GM21526 (cell line): Measurements from ENCODE around the gene CNN3.

Source experiments
- ATAC-seq: cut with Tn5 transposase; IDR thresholded peaks from one replicate; pipeline ENCODE4 v1.9.1; 2021; ENCODE audit warnings: moderate library complexity; ENCODE audit not compliant: unreplicated experiment, low FRiP score

The CNN3 gene

GRCh38 chr1:94925561-94926125, 1.3 kb downstream of the CNN3 start:
- ATAC-seq: no peak

GRCh38 chr1:94925004-94925403, 1.9 kb downstream of the CNN3 start:
- ATAC-seq: no peak

GRCh38 chr1:94922761-94923331, 4.1 kb downstream of the CNN3 start:
- ATAC-seq: no peak

- no peak for ATAC-seq
Measured at GRCh38 chr1:94921977-94922376, 4.9 kb downstream of the CNN3 start.

- no peak for ATAC-seq
Measured at GRCh38 chr1:94920061-94920460, 6.8 kb downstream of the CNN3 start.

GRCh38 chr1:94919241-94920030, 7.5 kb downstream of the CNN3 start:
- no peak for ATAC-seq

GRCh38 chr1:94917251-94917650, 9.7 kb downstream of the CNN3 start:
- ATAC-seq: no peak

GRCh38 chr1:94912263-94913184, 14.4 kb downstream of the CNN3 start:
- no peak for ATAC-seq

- no peak for ATAC-seq
Measured at GRCh38 chr1:94909486-94909885, 17.4 kb downstream of the CNN3 start.

GRCh38 chr1:94908965-94909364, 17.9 kb downstream of the CNN3 start:
- ATAC-seq: no peak

GRCh38 chr1:94908190-94908589, 18.7 kb downstream of the CNN3 start:
- no peak for ATAC-seq

- no peak for ATAC-seq
Measured at GRCh38 chr1:94907136-94907535, 19.8 kb downstream of the CNN3 start.

GRCh38 chr1:94906382-94906781, 20.5 kb downstream of the CNN3 start:
- ATAC-seq: no peak

GRCh38 chr1:94905207-94905606, 21.7 kb downstream of the CNN3 start:
- ATAC-seq: no peak

GRCh38 chr1:94903280-94904009, 23.5 kb downstream of the CNN3 start:
- ATAC-seq: no peak

- ATAC-seq: no peak
Measured at GRCh38 chr1:94901841-94902240, 25.1 kb downstream of the CNN3 start.

GRCh38 chr1:94899756-94900155, 27.2 kb downstream of the CNN3 start:
- no peak for ATAC-seq

- ATAC-seq: no peak
Measured at GRCh38 chr1:94898491-94899385, 28.2 kb downstream of the CNN3 start.

- ATAC-seq: no peak
Measured at GRCh38 chr1:94895518-94895917, 31.4 kb downstream of the CNN3 start.
